ENCODE measurements around the gene SLC22A5.

DNA sequence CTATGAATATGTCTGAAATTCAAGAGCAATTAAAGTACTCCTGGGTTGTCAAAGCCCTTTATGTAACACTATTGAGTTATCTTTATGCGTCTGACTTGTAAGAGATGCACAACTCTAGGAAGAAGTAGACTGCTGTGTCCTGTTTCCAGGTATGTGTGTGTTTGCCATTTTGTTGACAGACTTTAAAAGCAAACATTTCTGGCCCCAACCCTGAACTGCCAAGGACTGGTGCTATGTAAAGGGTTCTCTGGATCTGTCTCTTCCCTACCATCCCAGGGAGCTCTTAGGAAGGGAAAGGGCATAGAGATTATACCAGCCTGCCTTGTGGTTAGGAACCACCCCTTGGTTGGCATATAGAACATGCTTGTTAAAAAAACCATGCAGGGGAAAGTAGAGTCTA lies 12.1 kb downstream of the SLC22A5 start:
- TF ChIP-seq EP300 (IDR thresholded peaks at IDR 0.05) = no peak
- TF ChIP-seq POLR2A (IDR thresholded peaks at IDR 0.05) = no peak
